Activated effector memory CD4-positive, alpha-beta T cell treated with anti-CD3 and anti-CD28 coated beads, Interleukin-2, amount 50 U/mL, for 16 hours (primary cell): ENCODE measurements around the gene PJA1.

Experiments used
- DNase-seq: peaks from one replicate; pipeline ENCODE4 v3.0.0-alpha.2; 2020

PJA1 gene, protein sequence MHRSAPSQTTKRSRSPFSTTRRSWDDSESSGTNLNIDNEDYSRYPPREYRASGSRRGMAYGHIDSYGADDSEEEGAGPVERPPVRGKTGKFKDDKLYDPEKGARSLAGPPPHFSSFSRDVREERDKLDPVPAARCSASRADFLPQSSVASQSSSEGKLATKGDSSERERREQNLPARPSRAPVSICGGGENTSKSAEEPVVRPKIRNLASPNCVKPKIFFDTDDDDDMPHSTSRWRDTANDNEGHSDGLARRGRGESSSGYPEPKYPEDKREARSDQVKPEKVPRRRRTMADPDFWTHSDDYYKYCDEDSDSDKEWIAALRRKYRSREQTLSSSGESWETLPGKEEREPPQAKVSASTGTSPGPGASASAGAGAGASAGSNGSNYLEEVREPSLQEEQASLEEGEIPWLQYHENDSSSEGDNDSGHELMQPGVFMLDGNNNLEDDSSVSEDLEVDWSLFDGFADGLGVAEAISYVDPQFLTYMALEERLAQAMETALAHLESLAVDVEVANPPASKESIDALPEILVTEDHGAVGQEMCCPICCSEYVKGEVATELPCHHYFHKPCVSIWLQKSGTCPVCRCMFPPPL

DNA sequence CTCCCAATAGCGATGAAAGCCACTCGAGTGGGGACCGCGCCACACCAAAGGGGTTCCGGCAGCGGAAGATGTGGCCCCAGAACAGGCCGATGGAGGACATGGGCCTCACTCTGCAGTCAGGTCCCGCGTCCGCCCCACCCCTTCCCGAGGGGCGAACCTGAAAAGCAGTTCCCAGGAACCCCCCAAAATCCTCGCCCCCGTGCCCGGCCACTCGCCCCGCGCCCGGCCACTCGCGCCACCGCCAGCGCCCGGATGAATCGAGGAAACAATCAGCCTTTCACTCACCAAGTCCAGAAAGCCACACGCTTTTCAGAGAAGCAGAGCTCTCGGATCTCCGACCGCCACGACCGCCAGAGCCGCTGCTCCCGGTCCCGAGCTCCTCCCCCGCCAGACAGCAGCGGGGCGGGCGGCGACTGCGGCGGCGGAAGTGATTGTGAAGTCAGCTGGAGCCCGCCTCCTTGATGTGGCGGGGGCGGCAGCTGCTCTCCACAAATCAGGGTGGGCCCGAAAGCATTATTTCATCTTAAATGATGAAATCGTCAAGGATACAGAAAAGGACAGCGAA, at the start of gene PJA1:
Gene PJA1 (minus strand): TSS at position 367 of the 565 bp plus-strand sequence. CDS start 2,380 bp downstream, outside the sequence.
- DNase-seq, result peak; percentile 88

- DNase-seq, result no peak
Observed at GRCh38 chrX:69214463-69214862, 49.2 kb upstream of the PJA1 start.

DNA sequence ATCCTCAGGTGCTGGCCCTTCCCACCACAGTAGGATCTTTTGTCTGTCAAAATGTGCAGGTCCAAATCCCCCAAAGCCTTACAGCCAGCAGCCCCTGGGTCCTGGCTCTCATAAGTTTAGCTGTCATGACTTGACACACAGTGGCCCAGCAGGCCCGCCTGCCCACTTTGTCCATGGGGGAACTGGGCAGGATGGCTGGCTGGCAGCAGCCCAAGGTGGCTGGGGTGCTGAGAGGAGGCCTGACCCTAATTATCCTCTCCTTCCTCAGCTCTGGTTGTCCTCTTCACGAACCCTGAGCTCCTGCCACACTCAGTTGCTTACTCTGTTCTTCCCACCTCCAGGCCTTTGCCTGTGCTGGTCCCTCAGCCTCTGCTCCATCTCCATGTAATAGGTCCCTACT, 46.4 kb upstream of the PJA1 start:
- DNase-seq, result no peak

GRCh38 chrX:69210581-69210980, 45.3 kb upstream of the PJA1 start:
- DNase-seq, result no peak

DNA sequence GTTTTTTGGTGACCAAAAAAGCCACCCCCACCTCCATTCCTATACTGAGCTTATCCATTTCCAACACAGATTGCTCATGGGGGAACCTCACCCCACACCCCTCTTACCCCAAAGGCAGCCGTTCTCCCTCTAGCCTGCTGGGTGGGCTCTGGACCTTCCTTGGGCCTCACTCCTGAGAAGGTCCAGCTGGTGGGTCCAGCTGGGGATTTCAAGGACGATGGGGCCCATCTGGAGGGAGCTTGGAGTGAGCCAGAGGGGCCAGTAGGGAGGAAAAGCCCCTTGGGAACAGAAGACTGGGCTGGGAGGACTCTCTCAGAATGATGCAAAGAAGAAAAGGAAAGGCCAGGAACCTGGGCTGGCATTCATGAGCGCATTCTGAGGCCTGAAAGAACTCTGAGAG, 42.0 kb upstream of the PJA1 start:
- DNase-seq, result no peak

DNA sequence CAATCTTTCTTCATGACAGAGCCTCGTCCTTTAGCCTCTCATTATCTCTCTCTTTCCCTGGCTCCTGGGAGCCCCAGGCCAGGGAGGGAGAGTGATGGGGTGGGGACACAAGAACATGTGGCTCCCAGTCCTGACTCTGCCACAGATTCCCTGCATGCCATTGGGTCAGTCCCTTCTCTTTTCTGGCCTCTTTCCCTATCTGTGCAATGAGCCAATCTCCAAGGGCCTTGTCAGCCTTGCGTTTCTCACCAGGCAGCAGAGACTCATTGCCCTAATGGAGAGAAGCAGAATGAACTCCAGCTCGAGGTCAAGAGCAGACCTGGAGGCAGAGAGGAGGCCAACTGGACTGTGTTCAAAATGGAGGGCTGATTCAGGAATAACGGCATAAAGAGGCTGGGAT, 38.4 kb upstream of the PJA1 start:
- DNase-seq, result no peak

GRCh38 chrX:69197690-69198089, 32.4 kb upstream of the PJA1 start:
- DNase-seq, result no peak

- no peak for DNase-seq
Observed at GRCh38 chrX:69196666-69197065, 31.4 kb upstream of the PJA1 start.

DNA sequence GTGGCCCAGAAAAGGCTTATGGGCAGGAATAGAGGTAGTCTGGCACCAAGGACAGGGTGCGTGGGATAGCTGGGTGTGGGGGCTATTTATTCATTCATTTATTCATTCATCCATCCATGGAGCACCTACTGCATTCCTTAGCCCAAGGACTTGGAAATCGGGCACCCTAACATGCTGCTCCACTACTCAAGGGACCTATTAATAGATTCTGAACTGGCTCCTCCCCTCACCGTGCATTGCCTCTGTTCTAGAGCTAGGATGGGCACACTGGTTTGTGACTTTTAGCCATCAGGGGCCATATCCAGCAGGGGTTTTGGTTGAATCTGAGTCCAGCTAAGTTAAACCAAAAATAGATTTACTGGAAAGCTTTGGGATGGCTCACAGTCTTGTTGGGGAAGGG, 30.6 kb upstream of the PJA1 start:
- no peak for DNase-seq

DNA sequence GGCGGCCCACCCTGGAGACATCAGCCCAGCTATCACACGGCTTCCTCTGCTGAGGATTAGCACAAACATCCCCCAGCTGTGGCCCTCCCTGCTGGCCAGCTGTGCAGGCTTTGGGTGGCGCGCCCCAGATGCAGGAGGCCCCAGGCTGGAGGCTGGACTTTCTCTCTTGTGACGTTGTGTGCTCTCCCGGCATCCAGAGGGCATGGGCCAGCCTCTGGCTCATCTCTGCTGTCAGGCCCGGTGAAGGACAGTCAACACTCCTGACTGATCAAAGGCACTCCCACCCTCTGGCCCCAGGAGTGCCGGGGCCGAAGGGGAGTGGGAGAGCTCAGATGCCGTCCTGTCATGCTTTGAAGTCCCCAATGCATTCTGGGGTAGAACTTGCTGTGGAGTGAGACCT, 29.9 kb upstream of the PJA1 start:
- DNase-seq, result no peak

- no peak for DNase-seq
Observed at GRCh38 chrX:69192603-69193002, 27.4 kb upstream of the PJA1 start.

DNA sequence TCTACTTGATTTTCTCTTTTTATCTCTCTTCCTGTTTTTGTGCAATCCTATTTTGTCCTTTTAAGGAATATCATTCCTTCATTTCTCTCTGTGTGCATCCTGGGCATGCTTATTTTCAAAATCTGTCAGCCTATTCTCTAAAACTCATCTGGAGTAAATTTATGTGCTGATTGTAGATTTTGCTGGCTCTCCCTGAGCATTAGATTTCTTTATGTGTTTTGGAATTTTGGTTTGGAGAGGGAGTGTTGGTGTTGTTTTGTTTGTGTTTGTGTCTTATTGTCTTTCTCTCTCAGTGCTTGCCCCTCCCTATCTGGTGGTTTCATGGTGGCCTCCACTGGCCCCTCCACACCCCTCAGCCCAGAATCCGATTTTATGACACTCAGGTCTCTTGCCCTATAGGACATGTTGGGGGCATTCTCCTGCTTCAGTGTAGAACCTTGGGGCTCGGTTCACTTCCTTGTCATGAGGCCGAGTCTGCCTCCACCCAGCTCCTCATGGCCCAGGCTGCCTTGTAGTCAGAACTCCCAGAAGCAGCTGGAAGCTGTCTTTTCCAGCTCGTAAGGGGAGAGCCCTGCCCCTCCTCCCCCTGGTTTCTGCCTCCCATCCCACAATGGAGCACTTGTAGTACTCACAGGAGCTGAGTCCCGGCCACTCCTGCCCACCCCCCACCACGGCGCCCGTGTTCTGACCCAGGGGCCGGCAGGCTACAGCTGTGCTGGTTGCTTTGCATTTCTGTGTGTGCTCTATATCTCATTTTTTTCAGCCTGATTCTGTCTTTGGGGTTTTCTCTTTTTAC, 24.5 kb upstream of the PJA1 start:
- DNase-seq, result no peak

DNA sequence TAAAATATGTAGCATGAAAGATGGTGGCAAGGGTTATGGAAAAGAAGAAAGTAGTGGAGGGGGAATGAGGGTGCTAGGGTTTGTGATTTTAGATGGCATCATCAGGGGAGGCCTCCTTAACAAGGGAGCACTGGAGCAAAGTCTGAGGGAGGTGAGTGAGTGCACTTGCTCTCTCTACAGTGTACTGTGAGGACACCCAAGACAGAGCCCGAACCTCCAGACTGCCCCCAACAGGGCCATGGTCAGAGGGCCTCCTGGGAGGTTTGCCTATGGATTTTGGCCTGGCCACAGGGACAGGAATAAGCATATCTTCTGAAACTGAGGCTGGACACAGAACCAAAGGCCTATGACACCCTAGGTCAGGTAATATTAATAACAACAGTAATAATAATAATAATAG, 21.4 kb upstream of the PJA1 start:
- no peak for DNase-seq

DNA sequence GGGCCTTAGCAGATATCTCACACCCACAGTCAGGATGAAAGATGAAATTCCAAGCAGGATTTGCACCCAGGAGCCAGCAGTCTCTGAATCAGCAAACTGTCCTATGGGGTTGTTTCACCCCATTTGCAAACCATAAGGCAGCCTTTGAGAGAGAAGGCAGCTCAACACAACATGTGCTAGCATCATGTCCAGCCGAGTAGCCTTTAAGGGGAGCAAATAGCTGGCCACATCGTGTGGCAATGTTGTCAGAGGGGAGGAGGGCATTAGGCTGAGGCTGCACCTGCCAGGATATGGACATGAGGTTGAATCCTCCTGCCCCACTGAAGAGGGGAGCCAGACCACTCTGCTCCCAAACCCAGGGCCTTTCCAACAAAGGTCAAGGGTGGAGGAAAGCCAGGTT, 20.6 kb upstream of the PJA1 start:
- no peak for DNase-seq

GRCh38 chrX:69185141-69185540, 19.9 kb upstream of the PJA1 start:
- no peak for DNase-seq

DNA sequence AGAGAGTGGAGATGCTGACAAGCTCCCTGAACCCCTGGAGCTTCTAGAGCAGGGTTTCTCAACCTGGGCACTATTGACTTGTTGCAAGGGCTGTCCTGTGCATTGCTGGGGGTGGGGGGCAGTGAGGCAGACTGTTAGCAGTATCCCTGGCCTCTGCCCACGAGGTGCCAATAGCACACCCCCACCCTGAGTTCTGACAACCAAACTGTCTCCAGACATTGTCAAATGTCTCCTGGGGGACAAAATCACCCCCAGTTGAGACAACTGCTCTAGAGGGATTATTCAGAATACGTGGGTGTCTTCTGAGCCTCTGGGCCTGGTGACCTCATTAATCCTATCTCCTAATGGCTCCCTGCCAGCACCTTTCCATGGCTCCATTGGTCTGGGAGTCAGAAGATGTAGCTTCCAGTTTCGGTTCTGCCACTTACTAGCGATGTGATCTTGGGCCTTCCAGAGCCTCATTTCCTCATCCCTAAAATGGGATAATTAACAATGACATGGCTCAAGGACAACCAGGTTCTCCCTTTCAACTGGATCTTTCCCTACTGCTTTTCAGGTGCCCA, 17.6 kb upstream of the PJA1 start:
- DNase-seq, result no peak

- DNase-seq, result no peak
Observed at GRCh38 chrX:69179380-69179911, 14.2 kb upstream of the PJA1 start.

- no peak for DNase-seq
Observed at GRCh38 chrX:69178592-69178991, 13.3 kb upstream of the PJA1 start.

- no peak for DNase-seq
Observed at GRCh38 chrX:69177511-69178162, 12.4 kb upstream of the PJA1 start.

GRCh38 chrX:69176053-69176452, 10.8 kb upstream of the PJA1 start:
- no peak for DNase-seq

DNA sequence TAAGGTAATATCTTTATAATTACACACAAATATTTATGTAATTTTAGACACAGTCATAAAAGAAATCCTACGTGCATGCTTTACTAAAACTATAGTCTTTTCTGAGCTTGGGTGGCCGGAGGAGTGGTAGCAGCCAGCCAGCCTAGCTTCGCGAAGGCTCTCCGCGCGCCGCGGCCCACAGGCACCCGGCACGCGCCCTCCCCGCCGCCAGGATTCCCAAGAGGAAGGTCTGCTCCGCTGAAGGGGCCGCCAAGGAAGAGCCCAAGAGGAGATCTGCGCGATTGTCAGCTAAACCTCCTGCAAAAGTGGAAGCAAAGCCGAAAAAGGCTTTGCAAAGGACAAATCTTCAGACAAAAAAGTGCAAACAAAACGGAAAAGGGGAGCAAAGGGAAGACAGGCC, 8.7 kb upstream of the PJA1 start:
- no peak for DNase-seq

- no peak for DNase-seq
Observed at GRCh38 chrX:69172937-69173336, 7.7 kb upstream of the PJA1 start.
